ENCODE results near the gene SHROOM1. TPM values are rescaled to one million over a fixed set of nuclear protein-coding genes. Genes with fewer than 3 reads are reported as not detected.

SHROOM1 gene
- total RNA-seq, 1 experiment from 2014 or later = 24.5 TPM

DNA sequence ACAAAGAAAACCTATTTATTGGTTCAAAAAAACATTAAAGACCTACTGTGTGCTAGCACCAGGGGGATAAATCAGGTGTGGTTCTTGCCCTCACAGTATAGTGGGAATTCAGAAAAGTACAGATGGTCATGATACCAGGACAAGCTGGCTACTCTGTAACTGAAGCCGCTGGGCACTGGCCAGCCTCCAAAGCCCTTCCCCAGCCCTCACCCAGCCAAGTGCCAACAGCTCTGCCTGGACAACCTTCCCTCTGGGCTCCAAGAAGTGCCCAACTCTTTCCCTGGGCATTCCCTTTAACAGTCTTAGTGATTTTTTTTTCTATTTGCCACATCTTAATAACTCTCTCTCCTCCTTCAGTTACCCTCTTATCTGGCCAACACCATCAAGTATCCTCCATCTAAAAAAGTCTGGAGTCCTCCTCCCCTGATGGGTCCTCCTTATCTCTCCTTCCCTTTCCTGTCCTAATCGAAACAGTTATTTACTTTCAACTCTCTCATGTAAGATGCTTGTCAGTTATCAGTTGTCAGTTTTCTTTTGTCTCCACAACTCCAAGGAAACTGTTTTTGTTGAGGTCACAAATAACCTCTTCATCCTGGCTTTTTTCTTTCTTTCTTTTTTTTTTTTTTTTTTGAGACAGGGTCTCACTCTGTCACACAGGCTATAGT lies 40.1 kb downstream of the SHROOM1 start:
- BruUV-seq (replicated peaks) = no TSS peak
- intact Hi-C loops (cut with micrococcal nuclease; ENCODE audit: unreplicated experiment) = no loop called here
- DNase-seq = no peak
- Mint-ChIP-seq H3K27me3 (ENCODE audit: unreplicated experiment) (peaks cover 31% of the 10 kb centered on the region), H3K9me3 (ENCODE audit: low read depth, unreplicated experiment) (no peaks in the 10 kb centered on the region), H3K4me3 (ENCODE audit: low read depth, unreplicated experiment) (no peak overlapping the region), H3K36me3 (ENCODE audit: insufficient read depth, unreplicated experiment) (no peaks in the 10 kb centered on the region), H3K4me1 (ENCODE audit: low read depth, unreplicated experiment) (no peaks in the 10 kb centered on the region), H3K27ac (ENCODE audit: unreplicated experiment) (no peak overlapping the region)
- CTCF ChIA-PET = interaction anchor here (0.7 to 1.6 kb wide), 2 partner anchors 16 to 23 kb away, joined by 4 read pairs; partner anchors contain the start of gene SOWAHA
- TF ChIP-seq, protein P1, sequence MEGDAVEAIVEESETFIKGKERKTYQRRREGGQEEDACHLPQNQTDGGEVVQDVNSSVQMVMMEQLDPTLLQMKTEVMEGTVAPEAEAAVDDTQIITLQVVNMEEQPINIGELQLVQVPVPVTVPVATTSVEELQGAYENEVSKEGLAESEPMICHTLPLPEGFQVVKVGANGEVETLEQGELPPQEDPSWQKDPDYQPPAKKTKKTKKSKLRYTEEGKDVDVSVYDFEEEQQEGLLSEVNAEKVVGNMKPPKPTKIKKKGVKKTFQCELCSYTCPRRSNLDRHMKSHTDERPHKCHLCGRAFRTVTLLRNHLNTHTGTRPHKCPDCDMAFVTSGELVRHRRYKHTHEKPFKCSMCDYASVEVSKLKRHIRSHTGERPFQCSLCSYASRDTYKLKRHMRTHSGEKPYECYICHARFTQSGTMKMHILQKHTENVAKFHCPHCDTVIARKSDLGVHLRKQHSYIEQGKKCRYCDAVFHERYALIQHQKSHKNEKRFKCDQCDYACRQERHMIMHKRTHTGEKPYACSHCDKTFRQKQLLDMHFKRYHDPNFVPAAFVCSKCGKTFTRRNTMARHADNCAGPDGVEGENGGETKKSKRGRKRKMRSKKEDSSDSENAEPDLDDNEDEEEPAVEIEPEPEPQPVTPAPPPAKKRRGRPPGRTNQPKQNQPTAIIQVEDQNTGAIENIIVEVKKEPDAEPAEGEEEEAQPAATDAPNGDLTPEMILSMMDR (IDR thresholded peaks at IDR 0.05; ENCODE audit: unreplicated experiment) = no peak

DNA sequence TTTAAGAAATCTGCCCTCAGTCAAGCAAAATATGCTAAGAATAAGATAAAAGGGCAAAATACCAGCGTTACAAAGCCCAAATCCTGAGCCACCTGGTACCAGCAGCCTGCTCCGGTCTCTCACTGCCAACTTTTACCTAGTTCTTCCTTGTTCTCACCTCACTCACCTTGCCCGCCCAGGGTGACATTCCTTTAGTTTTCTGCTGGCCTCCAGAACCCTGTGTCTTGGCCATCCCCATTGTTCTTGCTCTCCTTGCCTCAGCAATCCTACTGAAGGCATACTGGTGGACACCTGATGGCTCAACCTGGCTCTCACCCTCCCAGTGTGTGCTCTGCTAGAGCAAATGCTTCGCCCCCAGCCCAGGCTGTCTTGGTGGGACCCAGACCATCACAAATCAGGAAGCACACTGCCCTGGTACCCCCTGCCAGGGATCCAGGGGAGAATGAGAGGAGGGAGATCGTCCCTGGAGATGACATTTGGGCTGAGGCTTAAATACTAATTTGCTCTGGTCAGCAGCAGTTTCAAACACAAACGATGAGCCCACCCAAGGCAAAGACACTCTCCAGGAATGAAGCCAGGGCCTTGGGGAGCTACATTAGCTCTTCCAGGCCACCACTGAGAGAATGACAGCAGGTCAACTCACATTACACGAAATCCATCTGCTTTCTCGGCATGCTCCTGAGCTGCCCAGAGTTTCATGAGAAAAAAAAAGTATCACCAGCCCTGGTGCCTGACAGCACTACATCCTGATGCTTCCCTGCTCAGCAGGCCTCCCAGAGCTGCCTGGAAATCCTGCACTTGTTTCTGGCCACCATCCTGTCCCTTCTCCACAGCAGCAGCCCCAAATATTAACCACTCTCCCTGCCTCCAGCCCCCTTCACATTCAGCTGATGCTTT lies 41.2 kb downstream of the SHROOM1 start:
- H3K27ac Mint-ChIP-seq (ENCODE audit: unreplicated experiment) = peak overlapping the region; percentile 24
- intact Hi-C loops (cut with micrococcal nuclease; ENCODE audit: unreplicated experiment) = no loop called here
- no peak for DNase-seq
- no TSS peak for BruUV-seq (replicated peaks)
- no peaks in the 10 kb centered on the region for H3K36me3 Mint-ChIP-seq (ENCODE audit: insufficient read depth, unreplicated experiment)
- TF ChIP-seq, protein P1 (IDR thresholded peaks at IDR 0.05; ENCODE audit: unreplicated experiment) = no peak
- H3K4me3 Mint-ChIP-seq (ENCODE audit: low read depth, unreplicated experiment) = no peak overlapping the region
- peaks cover 31% of the 10 kb centered on the region for H3K27me3 Mint-ChIP-seq (ENCODE audit: unreplicated experiment)
- H3K4me1 Mint-ChIP-seq (ENCODE audit: low read depth, unreplicated experiment) = no peaks in the 10 kb centered on the region
- H3K9me3 Mint-ChIP-seq (ENCODE audit: low read depth, unreplicated experiment) = no peaks in the 10 kb centered on the region
- CTCF ChIA-PET = interaction anchor here (0.6 to 1.6 kb wide), 4 partner anchors 12 to 381 kb away, joined by 3 to 4 read pairs (median 4); partner anchors contain the start of gene SOWAHA

DNA sequence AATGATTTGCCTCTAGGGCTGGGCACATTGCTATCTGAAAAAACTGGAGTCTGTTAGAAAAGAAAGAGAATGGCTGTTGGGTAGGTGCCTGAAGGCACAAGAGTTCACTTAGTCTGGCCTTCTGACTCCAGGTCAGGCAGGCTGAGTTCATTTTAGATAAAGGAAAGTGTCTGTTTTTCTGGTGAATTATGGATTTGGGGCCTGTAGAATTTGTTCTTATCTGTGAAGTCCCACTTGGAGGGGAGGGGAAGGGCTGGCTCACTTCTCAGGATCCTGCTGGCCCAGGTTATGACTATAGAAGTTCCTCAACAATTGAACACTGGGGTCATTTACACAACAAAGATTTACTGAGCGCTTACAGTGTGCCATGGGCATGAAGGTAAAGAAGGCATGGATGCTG lies 41.9 kb downstream of the SHROOM1 start:
- Mint-ChIP-seq H3K9me3 (ENCODE audit: low read depth, unreplicated experiment) (no peaks in the 10 kb centered on the region), H3K36me3 (ENCODE audit: insufficient read depth, unreplicated experiment) (no peaks in the 10 kb centered on the region), H3K4me3 (ENCODE audit: low read depth, unreplicated experiment) (no peak overlapping the region), H3K27me3 (ENCODE audit: unreplicated experiment) (peaks cover 31% of the 10 kb centered on the region), H3K27ac (ENCODE audit: unreplicated experiment) (no peak overlapping the region), H3K4me1 (ENCODE audit: low read depth, unreplicated experiment) (no peaks in the 10 kb centered on the region)
- DNase-seq = no peak
- TF ChIP-seq, protein P1 (IDR thresholded peaks at IDR 0.05; ENCODE audit: unreplicated experiment) = no peak
- BruUV-seq (replicated peaks) = no TSS peak
- intact Hi-C loops (cut with micrococcal nuclease; ENCODE audit: unreplicated experiment) = no loop called here
- CTCF ChIA-PET = interaction anchor here (0.7 kb wide), 1 partner anchor 109 kb away, joined by 7 read pairs; no protein-coding TSS in a partner anchor

DNA sequence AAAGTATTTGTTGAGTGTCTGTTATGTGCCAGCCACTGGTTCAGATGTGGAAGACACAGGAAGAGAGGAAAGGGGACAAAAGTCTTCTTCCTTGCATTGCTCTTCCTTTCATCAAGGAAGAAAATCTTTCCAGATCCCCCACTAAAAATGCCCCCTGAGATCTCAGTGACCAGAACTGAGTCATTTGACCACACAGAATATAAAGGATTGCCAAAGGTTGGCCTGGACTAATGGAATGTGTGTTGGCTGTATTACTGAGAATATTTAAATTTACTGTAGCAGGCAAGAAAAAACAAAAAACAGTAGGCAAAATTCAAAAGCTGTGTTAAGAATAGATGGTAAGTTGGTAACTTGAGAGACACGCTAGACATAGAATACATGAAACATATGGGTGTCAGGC lies 43.4 kb downstream of the SHROOM1 start:
- DNase-seq = no peak
- BruUV-seq (replicated peaks) = no TSS peak
- H3K36me3 Mint-ChIP-seq (ENCODE audit: insufficient read depth, unreplicated experiment) = no peaks in the 10 kb centered on the region
- no peak overlapping the region for H3K27ac Mint-ChIP-seq (ENCODE audit: unreplicated experiment)
- TF ChIP-seq, protein P1 (IDR thresholded peaks at IDR 0.05; ENCODE audit: unreplicated experiment) = no peak
- no peak overlapping the region for H3K4me3 Mint-ChIP-seq (ENCODE audit: low read depth, unreplicated experiment)
- peaks cover 17% of the 10 kb centered on the region for H3K27me3 Mint-ChIP-seq (ENCODE audit: unreplicated experiment)
- H3K9me3 Mint-ChIP-seq (ENCODE audit: low read depth, unreplicated experiment) = no peaks in the 10 kb centered on the region
- intact Hi-C loops (cut with micrococcal nuclease; ENCODE audit: unreplicated experiment) = no loop called here
- CTCF ChIA-PET = no interaction called here
- peaks cover 2% of the 10 kb centered on the region for H3K4me1 Mint-ChIP-seq (ENCODE audit: low read depth, unreplicated experiment)

Data from Calu3 (cell line).